Measurements from ENCODE around the gene ERAS.

Gene ERAS, protein sequence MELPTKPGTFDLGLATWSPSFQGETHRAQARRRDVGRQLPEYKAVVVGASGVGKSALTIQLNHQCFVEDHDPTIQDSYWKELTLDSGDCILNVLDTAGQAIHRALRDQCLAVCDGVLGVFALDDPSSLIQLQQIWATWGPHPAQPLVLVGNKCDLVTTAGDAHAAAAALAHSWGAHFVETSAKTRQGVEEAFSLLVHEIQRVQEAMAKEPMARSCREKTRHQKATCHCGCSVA

DNA sequence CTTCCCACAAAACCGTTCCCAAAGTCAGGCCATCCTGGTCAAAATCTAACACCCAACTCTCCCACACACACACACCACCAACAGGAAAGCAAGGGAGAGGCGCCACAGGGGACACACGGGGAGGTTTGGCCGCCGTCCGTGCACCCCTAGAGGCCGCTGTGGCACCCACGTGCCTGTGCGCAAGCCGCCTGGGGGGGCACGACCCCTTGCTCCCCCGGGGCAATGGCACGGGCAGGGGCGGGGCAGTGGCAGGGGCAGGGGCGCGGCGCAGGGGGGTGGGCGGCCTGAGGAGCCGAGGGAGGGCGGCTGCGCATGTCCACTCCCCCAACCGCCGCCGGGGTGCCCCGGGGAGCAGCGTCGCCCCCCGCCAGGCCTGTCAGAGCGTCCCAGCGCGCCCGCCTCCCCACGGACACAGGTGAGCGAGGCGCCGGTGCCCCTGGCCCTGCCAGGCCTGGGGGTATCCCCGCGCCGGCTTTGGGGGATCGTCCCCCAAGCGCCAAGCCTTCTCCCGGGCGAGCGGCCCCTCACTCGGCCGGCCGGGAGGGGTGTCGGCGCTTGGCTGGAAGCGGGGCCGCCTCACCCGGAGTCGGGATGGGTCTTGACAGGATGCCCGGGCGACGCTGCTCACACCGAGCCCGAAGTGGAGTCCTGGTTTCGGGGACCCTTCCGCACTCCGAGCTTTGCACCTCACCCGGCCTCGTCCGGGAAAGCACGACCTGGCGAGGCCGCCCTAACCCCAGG, at the start of gene ERAS:
Gene ERAS, plus strand, starts transcription at position 379 of the 741 bp plus-strand sequence. CDS start 2,611 bp downstream, outside the sequence.
- DNase-seq (ENCODE audit: low read depth) = no peak

DNA sequence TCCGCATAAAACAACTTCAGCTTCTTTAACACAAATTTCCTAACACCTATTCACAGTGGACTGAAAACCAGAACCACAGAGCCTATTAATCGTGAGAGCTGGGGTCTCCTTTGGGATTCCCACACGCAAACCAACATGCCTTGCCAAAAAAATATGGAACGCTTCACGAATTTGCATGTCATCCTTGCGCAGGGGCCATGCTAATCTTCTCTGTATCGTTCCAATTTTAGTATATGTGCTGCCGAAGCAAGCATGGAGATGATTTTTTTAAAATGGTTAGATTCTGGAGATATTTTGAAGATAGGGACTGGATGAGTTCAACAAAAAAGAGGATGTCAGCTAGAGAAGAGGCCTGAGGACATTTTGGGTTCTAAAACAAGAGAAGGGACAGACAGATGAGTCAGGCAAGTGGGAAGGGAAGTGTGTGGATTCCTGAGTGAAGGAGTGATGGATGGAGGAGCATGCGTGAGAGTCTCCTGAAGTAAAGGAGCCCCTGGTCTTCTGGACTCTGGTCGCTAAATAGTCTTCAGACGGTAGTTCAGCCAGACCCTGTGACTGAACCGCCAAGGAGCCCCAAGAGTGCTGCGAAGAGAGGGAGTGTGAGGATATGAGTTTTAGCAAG, 49.4 kb upstream of the ERAS start:
- DNase-seq (ENCODE audit: low read depth) = no peak

DNA sequence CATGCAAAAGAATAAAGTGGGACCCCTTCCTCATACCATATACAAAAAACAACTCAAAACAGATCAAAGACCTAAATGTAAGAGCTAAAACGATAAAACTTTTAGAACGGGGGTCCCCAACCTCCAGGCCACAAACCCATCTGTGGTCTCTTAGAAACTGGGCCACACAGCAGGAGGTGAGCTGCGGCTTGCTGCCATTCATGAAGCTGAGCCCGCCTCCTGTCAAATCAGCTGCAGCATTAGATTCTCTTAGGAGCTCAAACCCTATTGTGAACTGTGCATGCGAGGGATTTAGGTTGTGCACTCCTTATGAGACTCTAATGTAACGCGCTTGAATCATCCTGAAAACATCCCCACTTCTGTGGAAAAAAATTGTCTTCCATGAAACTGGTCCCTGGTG, 46.9 kb upstream of the ERAS start:
- no peak for DNase-seq (ENCODE audit: low read depth)

DNA sequence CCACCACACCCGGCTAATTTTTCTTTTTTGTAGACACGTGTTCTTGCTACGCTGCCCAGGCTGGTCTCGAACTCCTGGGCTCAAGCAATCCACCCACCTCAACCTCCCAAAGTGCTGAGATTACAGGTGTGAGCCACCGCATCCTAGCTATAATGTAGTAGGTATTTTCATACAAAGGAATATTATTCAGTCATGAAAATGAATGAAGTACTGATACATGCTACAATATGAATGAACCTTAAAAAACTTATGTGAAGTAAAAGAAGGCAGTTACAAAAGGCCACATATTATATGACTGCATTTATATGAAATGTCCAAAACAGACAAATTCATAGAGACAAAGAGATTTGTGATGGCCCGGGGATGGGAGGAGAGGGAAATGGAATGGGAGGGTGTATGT, 44.6 kb upstream of the ERAS start:
- no peak for DNase-seq (ENCODE audit: low read depth)

DNA sequence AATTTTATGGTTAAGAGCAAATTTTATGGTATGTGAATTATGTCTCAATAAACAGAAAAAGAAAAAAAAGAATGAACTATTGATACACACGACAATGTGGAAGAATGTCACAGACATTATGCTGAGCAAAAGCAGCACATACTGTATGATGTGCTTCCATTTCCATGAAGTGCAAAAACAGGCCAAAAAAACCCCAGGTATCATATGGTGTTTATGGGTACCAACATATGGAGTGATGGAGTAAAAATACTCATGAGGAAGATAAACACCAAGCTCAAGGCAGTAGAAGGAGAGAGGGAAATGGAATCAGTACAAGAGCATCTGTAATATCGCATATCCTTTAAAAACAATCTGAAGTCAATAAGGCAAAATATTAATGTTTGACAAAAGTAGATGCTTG, 44.1 kb upstream of the ERAS start:
- no peak for DNase-seq (ENCODE audit: low read depth)

DNA sequence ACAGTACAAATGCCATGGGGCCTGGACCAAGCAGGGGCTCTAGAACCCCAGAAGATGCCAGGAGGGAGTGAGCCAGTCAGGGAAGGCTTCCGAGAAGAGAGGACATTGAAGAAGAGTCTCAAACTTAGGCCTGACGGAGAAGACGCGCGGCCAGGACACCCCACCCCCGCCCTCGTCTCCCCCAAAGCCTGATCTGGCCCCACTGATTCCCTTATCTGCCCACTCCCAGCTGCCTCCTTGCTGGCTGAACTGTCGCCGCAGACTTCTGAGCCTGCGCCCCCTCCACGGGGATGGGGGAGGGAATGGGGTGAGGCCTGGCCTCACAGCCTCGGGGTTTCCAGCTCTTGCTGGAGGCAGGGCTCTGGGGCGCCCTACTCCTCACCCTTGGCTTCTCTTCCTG, 43.5 kb upstream of the ERAS start:
- DNase-seq (ENCODE audit: low read depth) = no peak

DNA sequence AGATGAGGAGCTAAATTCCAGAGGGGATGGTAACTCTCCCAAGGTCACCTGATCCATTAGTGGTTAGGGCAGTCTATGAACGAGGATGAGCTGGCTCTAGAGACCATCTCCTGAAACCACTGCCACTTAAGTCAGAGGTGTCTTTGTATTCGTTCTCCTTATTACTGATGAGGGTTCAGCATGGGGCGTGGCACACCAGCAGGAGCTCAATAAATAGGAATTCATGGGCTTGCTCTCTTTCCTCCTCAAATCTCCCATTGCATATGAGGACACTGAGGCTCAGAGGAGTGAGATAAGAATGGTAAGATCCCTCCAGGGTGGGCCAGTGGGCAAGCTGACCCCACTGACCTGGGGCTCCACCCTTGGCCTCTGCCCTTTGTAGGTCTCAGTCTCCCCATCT, 41.6 kb upstream of the ERAS start:
- no peak for DNase-seq (ENCODE audit: low read depth)

DNA sequence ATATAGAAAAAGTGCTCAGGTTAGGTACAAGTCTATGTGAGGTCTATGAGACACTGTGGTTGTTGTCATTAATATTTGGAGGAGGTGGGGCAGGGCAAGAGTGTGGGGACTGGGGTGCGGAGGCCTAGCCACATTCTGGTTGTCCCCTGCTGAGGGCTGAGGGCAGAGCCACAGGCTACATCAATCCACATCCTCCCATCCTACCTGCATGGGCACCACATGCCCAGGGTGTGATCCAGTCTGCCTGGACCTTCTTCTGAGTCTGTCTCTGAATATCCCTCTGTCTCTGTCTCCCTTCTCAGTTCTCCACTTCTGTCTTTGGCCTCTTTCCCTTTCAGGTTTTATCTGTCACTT, 41.1 kb upstream of the ERAS start:
- DNase-seq (ENCODE audit: low read depth) = no peak

DNA sequence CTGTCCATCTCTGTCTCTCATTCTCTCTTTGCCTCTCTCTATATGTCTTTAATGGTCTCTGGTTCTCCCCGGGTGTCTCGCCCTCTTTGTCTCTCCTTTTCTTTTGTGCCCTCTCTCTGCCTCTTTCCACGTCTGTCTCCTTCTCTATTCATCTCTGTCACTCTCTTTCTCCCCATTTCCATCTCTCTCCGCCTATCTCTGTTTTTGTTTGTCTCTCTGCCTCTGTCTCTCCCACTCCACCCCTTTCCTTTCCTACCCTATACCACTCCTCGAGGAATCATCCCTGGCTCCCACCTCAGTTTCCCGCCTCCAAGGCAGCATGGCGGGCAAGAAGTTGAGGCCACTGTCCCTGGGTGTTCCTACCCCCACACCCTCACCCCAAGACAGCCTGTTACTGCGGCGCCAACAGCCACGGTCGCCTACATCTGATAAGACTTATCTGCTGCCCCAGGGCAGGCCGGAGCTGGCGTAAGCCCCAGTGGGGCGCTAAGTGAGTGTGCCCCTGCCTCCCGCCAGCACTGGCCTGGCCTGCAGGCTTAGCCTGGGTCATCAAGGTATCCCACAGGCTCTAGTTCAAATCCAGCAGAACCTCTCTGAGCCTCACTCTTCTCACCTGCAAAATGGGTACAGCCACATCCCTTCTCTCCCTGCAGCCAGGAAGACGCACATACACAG, 40.6 kb upstream of the ERAS start:
- no peak for DNase-seq (ENCODE audit: low read depth)

DNA sequence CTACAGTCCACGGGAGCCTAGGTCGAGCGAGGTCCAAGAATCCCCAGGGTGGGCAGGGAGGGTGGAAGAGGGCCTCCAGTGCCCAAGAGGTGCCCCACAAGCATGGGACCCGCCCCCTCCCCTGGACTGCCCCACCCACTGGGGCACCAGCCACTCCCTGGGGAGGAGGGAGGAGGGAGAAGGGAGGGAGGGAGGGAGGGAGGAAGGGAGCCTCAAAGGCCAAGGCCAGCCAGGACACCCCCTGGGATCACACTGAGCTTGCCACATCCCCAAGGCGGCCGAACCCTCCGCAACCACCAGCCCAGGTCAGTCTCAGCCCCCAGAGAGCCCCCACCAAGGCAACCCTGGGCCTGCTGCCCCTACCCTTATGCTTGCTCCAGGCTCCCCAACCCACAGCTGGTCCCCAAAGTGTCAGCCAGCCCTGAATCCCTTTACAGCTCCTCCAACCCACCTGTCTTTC, 39.9 kb upstream of the ERAS start, which contains the start of gene GATA1:
Gene GATA1, plus strand, starts transcription at position 250 of the 460 bp plus-strand sequence. CDS start 4,520 bp downstream, outside the sequence.
- DNase-seq (ENCODE audit: low read depth) = no peak

DNA sequence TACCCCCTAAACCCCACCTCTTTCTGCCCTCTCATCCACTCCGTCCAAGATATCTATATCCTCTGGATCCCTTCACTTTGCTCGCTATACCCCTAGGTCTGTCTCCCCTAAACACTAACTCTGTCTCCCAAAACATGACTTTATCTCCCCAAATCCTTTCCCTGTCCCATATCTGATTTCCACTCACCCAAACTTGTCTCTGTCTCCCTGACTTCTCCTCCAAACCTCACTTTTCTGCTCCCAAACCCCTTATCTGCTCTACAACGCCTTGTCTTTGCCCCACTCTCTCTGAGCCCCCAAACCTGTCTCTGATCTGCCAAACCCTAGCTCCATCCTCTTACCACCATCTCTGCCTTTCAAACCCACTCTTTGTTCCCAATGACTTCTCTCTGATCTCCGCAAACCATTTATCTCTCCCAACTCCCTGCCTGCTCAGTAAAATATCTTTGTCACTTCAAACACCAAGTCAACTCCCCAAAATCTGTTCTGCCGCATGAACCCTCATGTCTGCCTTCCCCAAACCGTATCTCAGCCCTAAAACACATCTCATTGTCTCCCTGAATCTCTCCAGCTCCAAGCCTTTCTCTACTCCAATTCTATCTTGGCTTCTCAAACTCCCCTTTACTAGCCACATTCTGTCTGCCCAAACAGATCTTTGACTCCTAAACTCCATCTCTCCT, 39.3 kb upstream of the ERAS start:
- DNase-seq (ENCODE audit: low read depth) = no peak

DNA sequence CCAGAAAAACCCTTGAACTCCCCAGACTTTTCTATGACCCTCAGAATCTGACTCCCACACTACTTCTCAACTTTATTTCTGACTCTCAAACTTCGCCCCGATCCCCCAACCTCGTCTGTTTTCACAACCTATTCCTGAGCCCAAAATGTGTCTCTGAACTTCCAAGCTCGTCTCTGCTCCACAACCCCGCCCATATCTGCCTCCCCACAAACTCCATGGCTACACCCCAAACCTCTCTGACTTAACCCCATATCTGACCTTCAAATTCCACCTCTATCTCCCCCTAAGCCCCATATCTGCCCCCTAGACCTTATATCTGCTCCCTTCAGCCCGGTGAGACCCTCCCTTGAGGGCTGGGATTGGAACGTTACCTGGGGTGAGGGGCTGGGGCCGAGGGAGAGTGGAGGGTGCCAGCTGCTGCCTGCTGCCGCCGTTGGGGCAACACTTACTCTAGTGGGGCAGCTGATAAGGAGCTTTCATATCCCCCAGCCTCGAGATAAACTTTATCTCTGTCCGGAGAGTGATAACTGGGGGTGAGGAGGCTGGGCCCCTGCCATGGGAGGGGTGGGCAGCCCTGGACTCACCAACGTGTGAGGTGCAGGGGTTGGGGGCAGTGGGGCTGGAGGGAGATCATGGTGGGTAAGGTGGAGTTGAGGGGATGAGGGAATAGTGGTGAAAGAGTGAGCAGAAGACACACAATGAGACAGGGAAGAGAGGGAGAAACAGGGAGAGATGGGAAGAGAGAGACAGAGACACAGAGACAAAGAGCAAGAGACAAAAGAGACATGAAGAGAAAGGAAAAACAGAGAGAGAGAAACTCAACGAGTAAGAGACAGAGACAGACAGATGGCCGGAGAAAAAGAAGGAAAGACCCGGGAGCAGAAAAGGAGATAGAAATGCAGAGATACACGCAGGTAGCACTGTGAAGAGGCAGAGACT, 38.5 kb upstream of the ERAS start:
- no peak for DNase-seq (ENCODE audit: low read depth)

DNA sequence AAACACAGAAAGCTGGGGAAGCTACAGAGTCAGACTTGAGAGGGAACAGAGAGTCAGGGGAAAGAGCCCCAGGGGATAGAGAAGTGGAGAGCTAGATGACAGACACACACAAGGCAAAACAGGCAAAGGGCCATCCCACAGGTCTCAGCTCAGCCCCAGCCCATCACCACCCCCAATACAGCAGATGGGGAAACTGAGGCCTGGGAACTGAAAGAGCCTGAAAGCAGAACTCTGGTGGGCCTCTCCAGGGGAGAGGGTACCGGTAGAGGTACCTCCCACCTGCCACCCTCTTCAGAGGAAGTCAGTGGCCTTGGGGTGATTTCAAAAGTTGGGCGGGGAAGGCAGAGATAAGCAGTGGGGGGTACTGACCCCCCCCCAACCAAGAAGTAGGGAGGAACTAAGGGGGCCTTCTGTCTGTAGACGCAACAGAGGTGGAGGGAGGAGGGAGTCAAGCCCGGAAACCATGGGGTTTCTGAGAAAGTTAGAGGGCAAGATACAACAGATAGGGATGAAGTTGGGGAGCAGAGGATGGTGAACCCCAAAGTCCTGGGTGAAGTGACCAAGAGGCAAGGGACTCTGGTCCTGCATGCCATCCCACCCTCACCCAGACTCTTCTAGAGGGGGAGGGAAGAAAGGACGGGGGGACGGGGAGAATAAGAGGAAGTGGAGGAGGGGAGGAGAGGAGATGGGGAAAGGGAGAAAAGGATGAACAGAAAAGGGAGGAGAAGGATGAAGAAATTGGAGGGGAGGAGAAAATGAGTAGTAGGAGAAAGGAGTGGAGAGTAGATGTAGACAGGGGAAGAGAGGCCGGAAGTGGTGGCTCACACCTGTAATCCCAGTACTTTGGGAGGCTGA, 36.7 kb upstream of the ERAS start:
- DNase-seq (ENCODE audit: low read depth) = no peak

DNA sequence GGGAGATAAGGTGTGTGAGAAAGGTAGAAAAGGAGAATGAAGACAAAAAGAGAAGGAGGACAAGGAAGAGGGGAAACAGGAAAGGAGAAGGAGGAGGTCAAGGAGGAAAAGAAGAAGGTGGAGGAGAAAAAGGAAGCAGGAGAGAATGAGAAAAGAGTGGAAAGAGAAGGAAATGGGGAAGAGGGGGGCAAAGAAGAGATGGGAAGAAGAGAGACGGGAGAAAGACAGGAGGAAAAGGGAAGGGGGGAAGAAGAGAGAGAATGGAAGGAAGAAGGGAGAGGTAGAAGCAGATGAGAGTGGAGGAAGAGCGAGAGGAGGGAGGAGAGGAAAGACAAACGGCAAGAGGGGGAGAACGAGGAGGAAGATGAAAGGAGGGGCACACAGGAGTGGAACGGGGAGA, 35.8 kb upstream of the ERAS start:
- DNase-seq (ENCODE audit: low read depth) = no peak

DNA sequence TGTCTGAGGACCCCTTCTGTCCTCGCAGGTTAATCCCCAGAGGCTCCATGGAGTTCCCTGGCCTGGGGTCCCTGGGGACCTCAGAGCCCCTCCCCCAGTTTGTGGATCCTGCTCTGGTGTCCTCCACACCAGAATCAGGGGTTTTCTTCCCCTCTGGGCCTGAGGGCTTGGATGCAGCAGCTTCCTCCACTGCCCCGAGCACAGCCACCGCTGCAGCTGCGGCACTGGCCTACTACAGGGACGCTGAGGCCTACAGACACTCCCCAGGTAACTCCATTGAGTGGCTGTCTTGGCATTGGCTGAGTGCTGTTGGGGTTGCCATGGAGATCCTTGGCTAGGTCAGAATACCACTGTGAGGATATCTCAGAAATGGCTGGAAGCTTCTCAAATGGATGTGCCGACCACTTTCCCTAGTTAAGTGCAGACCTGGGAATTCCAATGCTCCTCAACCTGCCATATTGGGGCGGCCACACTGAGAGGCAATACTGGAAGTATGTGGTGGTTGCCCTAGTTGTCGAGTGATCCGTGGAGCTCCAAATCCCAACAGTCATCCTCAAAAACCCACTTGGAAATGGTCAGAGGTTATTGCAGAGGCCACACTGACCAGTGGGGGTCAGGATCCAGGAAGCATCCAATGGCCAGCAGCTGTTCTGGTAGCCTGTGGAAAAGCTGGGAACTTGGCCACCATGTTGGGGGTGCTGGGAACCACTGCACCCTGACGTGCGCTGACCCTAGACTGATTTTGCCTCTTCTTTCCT, 35.1 kb upstream of the ERAS start:
- no peak for DNase-seq (ENCODE audit: low read depth)

DNA sequence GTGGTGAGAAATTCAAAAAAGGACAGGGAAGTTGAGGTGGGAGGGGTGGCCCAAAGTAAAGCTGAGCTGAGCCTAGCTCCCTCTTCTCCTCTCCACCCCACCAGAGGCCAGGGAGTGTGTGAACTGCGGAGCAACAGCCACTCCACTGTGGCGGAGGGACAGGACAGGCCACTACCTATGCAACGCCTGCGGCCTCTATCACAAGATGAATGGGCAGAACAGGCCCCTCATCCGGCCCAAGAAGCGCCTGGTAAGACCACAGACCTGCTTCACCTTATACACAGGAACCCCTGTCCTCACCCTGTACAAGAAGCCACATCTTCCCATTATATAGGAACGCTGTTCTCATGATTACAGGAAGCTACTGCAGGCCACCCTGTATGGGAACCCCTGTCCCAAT, 34.1 kb upstream of the ERAS start:
- no peak for DNase-seq (ENCODE audit: low read depth)

DNA sequence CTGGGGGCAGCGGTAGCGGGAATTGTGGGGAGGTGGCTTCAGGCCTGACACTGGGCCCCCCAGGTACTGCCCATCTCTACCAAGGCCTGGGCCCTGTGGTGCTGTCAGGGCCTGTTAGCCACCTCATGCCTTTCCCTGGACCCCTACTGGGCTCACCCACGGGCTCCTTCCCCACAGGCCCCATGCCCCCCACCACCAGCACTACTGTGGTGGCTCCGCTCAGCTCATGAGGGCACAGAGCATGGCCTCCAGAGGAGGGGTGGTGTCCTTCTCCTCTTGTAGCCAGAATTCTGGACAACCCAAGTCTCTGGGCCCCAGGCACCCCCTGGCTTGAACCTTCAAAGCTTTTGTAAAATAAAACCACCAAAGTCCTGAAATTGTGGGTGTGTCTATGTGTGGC, 32.4 kb upstream of the ERAS start:
- no peak for DNase-seq (ENCODE audit: low read depth)

DNA sequence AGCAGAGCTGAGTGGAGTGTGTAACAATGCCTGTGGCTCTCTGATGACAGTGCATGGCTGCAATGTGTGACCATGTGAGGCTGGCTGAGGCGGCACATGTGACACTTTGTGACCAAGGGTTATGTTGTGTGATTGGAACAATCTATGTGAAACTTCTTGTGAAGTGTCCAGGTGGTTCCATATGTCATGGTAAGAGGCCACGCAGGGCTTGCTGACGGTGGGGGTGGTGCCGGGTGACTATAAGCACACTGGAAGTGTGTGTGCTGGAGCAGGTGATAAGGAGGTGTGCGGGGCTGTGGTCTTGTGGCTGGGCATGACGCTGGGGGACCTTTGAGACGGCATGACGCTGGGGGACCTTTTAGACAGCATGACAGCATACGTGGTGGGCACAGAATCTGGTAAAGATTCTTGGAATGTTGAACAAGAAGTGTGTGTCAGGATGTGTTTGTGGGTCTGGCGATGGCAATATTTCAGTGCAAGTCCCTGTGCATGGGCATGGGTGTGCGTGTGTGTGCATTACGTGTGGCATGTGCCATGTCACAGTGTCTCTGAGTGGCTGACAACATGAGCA, 31.9 kb upstream of the ERAS start:
- DNase-seq (ENCODE audit: low read depth) = no peak

DNA sequence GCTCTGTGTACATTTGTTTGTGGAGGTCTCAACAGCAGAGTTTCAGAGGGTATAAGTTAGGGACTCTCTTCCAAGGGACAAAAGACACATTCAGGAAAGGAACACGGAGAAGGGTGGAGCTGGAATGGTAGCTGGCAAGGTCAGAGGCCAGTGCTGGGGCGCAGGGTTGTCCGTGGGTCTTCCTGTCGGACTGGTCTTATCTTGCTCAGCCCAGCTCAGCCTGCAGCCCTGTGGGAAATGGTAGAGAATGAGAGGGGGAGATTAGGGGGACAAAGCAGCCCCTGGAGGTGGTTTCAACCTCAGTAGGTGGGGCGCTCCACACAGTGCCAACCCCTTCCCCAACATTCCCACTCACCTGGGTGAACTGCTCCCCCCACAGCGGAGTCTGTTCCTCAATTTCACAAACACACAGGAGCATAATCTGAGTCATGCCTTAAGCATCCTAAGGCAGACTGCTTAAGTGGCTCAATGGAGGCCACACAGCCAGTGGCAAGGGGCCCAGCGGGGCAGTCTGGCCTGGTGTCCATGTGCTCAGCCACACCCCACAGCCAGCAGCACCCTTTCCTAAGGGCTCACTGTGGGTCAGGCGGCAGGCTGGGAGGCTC, 31.3 kb upstream of the ERAS start:
- no peak for DNase-seq (ENCODE audit: low read depth)

Measured in activated T-helper 9 cell treated with anti-CD3 and anti-CD28 coated beads, Interleukin-2, amount 50 U/mL, for 16 hours (primary cell).